Measurements from ENCODE around the gene EXOC6. TPM values are rescaled to one million over a fixed set of nuclear protein-coding genes. Genes with fewer than 3 reads are reported as not detected.

The EXOC6 gene
- total RNA-seq, 1 experiment from 2014 or later = 12.9 TPM

DNA sequence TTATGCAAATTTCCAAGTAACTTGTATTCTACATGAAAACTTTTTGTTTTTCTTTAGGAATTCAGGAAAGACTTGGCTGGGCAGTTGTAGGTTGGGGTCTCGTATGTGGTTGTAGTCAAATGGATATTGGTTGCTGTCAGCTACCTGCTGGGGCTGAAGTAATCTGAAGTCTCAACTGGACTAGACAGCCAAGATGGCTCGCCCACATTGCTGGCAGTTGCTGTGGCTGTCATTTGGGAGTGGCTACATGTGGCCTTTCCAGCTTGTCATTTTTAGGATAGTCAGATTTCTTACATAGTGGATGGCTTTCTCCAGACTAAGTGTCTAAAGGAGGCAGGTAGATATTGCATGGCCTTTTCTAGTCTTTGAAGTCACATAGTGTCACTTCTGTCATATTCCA is 32.6 kb downstream of the EXOC6 start:
- H4K20me1 ChIP-seq (ENCODE audit: insufficient read depth) = no peaks in the 10 kb centered on the region
- TF ChIP-seq POLR2A (IDR thresholded peaks at IDR 0.05; ENCODE audit: borderline replicate concordance, extremely low read depth, insufficient read depth, insufficient read length) = no peak
- TF ChIP-seq, protein P1, sequence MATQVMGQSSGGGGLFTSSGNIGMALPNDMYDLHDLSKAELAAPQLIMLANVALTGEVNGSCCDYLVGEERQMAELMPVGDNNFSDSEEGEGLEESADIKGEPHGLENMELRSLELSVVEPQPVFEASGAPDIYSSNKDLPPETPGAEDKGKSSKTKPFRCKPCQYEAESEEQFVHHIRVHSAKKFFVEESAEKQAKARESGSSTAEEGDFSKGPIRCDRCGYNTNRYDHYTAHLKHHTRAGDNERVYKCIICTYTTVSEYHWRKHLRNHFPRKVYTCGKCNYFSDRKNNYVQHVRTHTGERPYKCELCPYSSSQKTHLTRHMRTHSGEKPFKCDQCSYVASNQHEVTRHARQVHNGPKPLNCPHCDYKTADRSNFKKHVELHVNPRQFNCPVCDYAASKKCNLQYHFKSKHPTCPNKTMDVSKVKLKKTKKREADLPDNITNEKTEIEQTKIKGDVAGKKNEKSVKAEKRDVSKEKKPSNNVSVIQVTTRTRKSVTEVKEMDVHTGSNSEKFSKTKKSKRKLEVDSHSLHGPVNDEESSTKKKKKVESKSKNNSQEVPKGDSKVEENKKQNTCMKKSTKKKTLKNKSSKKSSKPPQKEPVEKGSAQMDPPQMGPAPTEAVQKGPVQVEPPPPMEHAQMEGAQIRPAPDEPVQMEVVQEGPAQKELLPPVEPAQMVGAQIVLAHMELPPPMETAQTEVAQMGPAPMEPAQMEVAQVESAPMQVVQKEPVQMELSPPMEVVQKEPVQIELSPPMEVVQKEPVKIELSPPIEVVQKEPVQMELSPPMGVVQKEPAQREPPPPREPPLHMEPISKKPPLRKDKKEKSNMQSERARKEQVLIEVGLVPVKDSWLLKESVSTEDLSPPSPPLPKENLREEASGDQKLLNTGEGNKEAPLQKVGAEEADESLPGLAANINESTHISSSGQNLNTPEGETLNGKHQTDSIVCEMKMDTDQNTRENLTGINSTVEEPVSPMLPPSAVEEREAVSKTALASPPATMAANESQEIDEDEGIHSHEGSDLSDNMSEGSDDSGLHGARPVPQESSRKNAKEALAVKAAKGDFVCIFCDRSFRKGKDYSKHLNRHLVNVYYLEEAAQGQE (IDR thresholded peaks at IDR 0.05; ENCODE audit: low read depth) = no peak
- TF ChIP-seq CBX3 (IDR thresholded peaks at IDR 0.05; ENCODE audit: low read depth) = no peak
- TF ChIP-seq SIN3A (IDR thresholded peaks at IDR 0.05; ENCODE audit: low read depth) = no peak
- no peak for TF ChIP-seq YY1 (IDR thresholded peaks at IDR 0.05; ENCODE audit: extremely low read depth, insufficient replicate concordance, low read depth, low read length)
- TF ChIP-seq JUND (IDR thresholded peaks at IDR 0.05) = no peak
- no peak for TF ChIP-seq ELF1 (IDR thresholded peaks at IDR 0.05; ENCODE audit: borderline replicate concordance, low read depth)
- TF ChIP-seq EZH2 (IDR thresholded peaks at IDR 0.05) = no peak
- TF ChIP-seq RAD21 (IDR thresholded peaks at IDR 0.05; ENCODE audit: low read depth) = no peak
- TF ChIP-seq ZFX (IDR thresholded peaks at IDR 0.05) = no peak
- TF ChIP-seq ZNF274 (IDR thresholded peaks at IDR 0.05; ENCODE audit: low read depth, low read length) = no peak
- TF ChIP-seq, protein P2, sequence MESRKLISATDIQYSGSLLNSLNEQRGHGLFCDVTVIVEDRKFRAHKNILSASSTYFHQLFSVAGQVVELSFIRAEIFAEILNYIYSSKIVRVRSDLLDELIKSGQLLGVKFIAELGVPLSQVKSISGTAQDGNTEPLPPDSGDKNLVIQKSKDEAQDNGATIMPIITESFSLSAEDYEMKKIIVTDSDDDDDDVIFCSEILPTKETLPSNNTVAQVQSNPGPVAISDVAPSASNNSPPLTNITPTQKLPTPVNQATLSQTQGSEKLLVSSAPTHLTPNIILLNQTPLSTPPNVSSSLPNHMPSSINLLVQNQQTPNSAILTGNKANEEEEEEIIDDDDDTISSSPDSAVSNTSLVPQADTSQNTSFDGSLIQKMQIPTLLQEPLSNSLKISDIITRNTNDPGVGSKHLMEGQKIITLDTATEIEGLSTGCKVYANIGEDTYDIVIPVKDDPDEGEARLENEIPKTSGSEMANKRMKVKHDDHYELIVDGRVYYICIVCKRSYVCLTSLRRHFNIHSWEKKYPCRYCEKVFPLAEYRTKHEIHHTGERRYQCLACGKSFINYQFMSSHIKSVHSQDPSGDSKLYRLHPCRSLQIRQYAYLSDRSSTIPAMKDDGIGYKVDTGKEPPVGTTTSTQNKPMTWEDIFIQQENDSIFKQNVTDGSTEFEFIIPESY (IDR thresholded peaks at IDR 0.05; ENCODE audit: extremely low read depth, insufficient replicate concordance, low read length) = no peak
- TF ChIP-seq SP1 (IDR thresholded peaks at IDR 0.05; ENCODE audit: low read depth) = no peak
- TF ChIP-seq SRF (IDR thresholded peaks at IDR 0.05; ENCODE audit: low read depth) = no peak
- TF ChIP-seq EGR1 (IDR thresholded peaks at IDR 0.05; ENCODE audit: low read depth) = no peak
- TF ChIP-seq, protein P3, sequence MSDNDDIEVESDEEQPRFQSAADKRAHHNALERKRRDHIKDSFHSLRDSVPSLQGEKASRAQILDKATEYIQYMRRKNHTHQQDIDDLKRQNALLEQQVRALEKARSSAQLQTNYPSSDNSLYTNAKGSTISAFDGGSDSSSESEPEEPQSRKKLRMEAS (IDR thresholded peaks at IDR 0.05) = no peak
- no peak for TF ChIP-seq POLR2AphosphoS5 (IDR thresholded peaks at IDR 0.05; ENCODE audit: low read depth, low read length)
- TF ChIP-seq, protein P4, sequence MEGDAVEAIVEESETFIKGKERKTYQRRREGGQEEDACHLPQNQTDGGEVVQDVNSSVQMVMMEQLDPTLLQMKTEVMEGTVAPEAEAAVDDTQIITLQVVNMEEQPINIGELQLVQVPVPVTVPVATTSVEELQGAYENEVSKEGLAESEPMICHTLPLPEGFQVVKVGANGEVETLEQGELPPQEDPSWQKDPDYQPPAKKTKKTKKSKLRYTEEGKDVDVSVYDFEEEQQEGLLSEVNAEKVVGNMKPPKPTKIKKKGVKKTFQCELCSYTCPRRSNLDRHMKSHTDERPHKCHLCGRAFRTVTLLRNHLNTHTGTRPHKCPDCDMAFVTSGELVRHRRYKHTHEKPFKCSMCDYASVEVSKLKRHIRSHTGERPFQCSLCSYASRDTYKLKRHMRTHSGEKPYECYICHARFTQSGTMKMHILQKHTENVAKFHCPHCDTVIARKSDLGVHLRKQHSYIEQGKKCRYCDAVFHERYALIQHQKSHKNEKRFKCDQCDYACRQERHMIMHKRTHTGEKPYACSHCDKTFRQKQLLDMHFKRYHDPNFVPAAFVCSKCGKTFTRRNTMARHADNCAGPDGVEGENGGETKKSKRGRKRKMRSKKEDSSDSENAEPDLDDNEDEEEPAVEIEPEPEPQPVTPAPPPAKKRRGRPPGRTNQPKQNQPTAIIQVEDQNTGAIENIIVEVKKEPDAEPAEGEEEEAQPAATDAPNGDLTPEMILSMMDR (IDR thresholded peaks at IDR 0.05 in 2 of 3, conservative IDR thresholded peaks at IDR 0.05 in 1 of 3; ENCODE audit: borderline replicate concordance in 1 of 3, insufficient read depth in 1 of 3, low read depth in 2 of 3, low read length in 2 of 3) = no peak
- TF ChIP-seq EZH2phosphoT487 (IDR thresholded peaks at IDR 0.05; ENCODE audit: borderline replicate concordance) = no peak
- TF ChIP-seq, protein P5, sequence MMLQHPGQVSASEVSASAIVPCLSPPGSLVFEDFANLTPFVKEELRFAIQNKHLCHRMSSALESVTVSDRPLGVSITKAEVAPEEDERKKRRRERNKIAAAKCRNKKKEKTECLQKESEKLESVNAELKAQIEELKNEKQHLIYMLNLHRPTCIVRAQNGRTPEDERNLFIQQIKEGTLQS (IDR thresholded peaks at IDR 0.05) = no peak

More for the DNA sequence above, 32.6 kb downstream of the EXOC6 start:
- Histone ChIP-seq H3K4me3 (replicated peaks in 1 of 2; ENCODE audit: low read depth in 1 of 2, low read length in 2 of 2) (no peak overlapping the region), H3K4me2 (ENCODE audit: low read length) (no peak overlapping the region), H3K27me3 (ENCODE audit: insufficient read depth, low read length) (no peaks in the 10 kb centered on the region), H3K79me2 (ENCODE audit: insufficient read depth, low read length) (no peaks in the 10 kb centered on the region), H2AFZ (ENCODE audit: low read depth, low read length, poor library complexity, severe bottlenecking) (no peak overlapping the region), H3K4me1 (ENCODE audit: control insufficient read depth in 1 of 2, insufficient read depth in 2 of 2, low read length in 2 of 2) (no peaks in the 10 kb centered on the region), H3K9ac (ENCODE audit: low read length) (no peak overlapping the region), H3K9me2 (ENCODE audit: insufficient read depth) (no peaks in the 10 kb centered on the region), H3K27ac (ENCODE audit: low read depth, low read length) (no peak overlapping the region), H3K9me3 (ENCODE audit: control insufficient read depth in 1 of 2, insufficient read depth in 1 of 2, low read depth in 1 of 2, low read length in 2 of 2) (no peaks in the 10 kb centered on the region), H3K36me3 (ENCODE audit: control insufficient read depth in 1 of 2, insufficient read depth in 2 of 2, low read length in 2 of 2) (no peaks in the 10 kb centered on the region)
- DNase-seq (ENCODE audit: low read depth, low spot score) (no peak), ATAC-seq (no peak)
- ChIA-PET CTCF (interaction anchor here (0.6 to 1.4 kb wide), 10 partner anchors 10 to 364 kb away, joined by 3 to 12 read pairs (median 3); partner anchors contain the start of gene EXOC6), RAD21 (ENCODE audit: low non-redundant PET in 1 of 2, low total read pairs in 2 of 2, uncharacterized antibody in 2 of 2, unreplicated experiment in 2 of 2) (interaction anchor here (0.9 to 1.0 kb wide), 2 partner anchors 11 to 38 kb away, joined by 3 to 4 read pairs; no protein-coding TSS in a partner anchor), POLR2A (no interaction called here)
- intact Hi-C loops (cut with micrococcal nuclease) = loop anchor here (2.0 to 10.0 kb wide), 4 partner anchors 58 to 364 kb away; partner anchors contain the start of gene CYP26A1
- no TSS peak for BruUV-seq (replicated peaks)
